Measurements from ENCODE around the gene TARBP1.
A peak's percentile ranks its signal among the peaks of the same experiment; 100 is the strongest.

Gene TARBP1

DNA sequence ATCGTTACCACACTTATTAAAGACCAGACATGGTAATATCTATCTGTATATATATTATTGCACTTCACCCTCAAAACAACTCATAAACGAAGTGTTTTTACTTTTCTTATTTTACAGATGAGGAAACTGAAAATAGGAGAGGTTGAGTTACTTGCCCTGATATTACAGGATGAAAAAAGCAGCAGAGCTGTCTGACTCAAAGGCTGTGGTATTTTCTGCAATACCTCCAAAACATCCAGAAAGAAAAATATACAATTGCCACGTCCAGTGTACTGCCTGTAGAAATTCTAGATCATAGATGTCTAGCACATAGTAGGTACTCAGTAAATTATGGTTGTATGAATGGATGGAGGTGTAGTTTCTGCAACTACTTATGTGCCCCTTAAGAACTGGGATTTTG, 5.2 kb upstream of the TARBP1 start:
- no peak for DNase-seq (ENCODE audit: low read depth, low spot score)

DNA sequence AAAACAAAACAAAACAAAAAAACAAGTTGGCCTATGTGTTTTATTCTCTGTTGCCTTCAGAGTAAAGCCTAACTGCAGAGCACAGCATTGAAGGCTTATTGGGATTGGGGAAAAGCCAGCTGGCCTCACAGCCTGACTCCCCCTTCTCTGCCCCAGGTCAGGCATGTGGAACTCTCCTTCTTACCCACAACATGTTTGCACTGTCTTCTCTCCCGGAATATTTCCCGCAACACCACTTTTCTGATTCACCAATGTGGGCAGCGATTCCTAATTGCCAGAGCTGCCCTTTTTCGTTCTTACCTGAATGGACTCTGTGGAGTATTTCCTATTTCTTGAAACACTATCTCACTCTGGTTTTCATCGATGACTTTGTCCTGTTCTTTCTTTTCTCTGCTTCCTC, 2.8 kb upstream of the TARBP1 start:
- DNase-seq (ENCODE audit: low read depth, low spot score) = no peak

- no peak for DNase-seq (ENCODE audit: low read depth, low spot score)
Observed at GRCh38 chr1:234479866-234480265, 887 bp upstream of the TARBP1 start.

DNA sequence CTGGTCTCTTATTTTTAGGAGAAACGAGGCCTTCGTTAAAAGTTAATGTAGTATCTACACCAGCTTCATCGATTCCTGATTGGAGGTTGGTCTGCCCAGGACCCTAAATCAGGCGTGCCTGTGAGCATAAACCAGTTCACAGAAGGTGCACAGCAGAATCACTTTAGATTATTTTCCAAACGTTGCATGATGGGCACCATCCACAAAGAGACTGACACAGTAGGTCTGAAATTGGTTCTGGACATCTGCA, 256 bp upstream of the TARBP1 start:
- DNase-seq (ENCODE audit: low read depth, low spot score) = no peak

DNA sequence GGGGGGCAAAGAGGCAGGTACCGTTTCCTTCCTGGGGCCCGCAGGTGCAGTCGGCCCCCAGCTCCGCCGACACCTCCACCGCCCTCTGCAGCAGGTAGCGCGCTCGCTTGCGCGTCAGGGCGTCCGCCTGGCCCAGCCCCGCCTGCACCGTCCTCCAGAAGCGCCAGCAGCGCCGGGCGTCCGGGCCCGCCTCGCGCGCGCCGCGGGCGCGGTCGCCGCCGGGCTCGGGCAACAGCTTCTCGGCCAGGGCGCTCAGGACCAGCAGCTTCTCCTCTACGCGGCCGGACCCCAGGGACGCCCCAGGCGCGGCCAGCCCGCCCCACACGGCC, 863 bp downstream of the TARBP1 start:
- peak; percentile 49 for DNase-seq (ENCODE audit: low read depth, low spot score)

- no peak for DNase-seq (ENCODE audit: low read depth, low spot score)
Observed at GRCh38 chr1:234477386-234478151, 1.4 kb downstream of the TARBP1 start.

GRCh38 chr1:234476172-234476571, 2.8 kb downstream of the TARBP1 start:
- no peak for DNase-seq (ENCODE audit: low read depth, low spot score)

- DNase-seq (ENCODE audit: low read depth, low spot score) = peak; percentile 54
Observed at GRCh38 chr1:234475167-234475793, 3.7 kb downstream of the TARBP1 start.

- no peak for DNase-seq (ENCODE audit: low read depth, low spot score)
Observed at GRCh38 chr1:234474375-234474774, 4.6 kb downstream of the TARBP1 start.

- DNase-seq (ENCODE audit: low read depth, low spot score) = no peak
Observed at GRCh38 chr1:234473118-234473517, 5.9 kb downstream of the TARBP1 start.

DNA sequence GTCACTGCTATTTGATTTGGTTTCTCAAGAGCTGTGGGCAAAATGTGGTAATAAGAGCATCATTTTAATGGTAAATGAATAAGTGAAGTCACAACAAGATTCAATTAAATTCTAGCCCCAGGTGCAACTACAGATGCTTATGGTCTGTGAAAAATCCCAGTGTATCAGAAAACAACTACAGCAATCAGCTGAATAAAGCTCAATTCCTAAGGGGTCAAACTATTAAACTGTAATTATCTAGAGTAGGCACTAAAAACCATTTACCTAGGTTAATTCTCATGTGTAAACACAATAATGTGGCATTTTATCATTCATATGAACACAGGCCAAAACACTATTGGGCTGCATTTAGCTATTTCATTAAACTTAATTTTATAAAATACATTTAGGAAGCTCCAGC, 9.6 kb downstream of the TARBP1 start:
- no peak for DNase-seq (ENCODE audit: low read depth, low spot score)

DNA sequence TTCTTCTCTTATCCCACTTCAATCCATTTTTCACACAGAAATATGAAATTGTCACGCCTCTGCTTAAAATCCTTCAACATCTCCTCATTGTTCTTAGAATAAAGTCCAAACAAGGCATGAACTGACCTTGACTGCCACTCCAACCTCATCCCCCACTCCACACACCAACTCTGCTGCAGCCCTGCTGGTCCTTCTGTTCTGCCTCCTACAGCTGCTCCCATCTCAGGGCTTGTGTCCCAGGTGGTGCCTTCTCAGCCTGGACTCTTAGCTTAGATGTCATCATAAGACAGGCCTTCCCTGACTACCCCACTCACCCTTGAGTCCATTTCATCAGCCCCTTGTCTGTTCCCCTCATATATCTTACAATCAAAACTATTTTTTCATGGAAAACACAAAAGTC, 10.4 kb downstream of the TARBP1 start:
- DNase-seq (ENCODE audit: low read depth, low spot score) = no peak

DNA sequence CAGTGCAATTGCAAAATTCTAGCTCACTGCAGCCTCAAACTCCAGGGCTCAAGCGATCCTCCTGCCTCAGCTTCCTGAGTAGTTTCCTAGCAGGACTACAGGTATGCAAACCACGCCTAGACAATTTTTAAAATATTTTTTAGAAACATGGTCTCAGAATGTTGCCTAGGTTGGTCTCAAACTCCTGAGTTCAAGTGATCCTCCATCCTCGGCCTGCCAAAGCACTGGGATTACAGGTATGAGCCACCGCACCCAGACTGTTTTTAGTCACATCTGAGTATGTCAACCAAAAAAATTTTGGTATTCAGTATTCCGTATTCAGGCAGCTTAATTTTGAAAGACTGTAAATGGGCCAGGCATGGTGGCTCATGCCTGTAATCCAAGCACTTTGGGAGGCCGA, 11.2 kb downstream of the TARBP1 start:
- DNase-seq (ENCODE audit: low read depth, low spot score) = no peak

DNA sequence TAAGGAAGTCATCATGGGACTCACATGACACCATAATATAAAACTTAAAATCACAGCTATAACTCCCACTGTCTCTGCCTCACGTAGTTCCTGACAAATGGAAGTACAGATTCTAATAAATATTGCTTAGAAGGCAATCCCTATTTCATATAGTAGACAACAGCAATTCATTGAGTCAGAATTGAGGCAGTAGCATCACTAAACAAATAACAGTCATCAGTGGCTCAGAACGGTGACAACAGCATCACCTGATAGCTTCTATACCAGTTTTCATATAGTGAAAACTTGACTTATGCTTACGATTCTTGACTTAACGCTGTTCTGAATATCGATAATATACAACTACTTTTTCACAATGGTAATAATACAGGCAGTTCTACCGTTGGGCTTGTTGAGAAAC, 12.0 kb downstream of the TARBP1 start:
- no peak for DNase-seq (ENCODE audit: low read depth, low spot score)

DNA sequence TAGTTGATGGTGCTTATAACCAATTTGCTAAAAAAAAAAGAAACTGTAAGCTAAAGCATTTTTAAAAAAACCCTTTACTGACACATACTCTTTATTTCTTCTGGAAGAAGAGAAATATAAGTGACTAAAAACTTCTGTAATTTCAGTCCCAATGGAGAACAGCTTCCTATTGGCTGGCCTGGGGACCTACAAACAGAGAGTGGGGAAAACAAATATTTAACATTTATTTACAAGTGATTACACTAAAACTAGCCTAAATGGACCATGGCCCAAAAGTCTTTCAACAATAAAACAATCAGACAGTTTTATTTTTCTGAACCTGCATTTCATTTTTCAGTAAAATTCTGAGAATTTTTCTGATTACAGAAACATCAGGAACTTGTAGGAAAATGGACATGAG, 15.2 kb downstream of the TARBP1 start:
- DNase-seq (ENCODE audit: low read depth, low spot score) = no peak

- DNase-seq (ENCODE audit: low read depth, low spot score) = no peak
Observed at GRCh38 chr1:234460652-234461051, 18.3 kb downstream of the TARBP1 start.

- peak; percentile 6 for DNase-seq (ENCODE audit: low read depth, low spot score)
Observed at GRCh38 chr1:234458352-234459017, 20.5 kb downstream of the TARBP1 start.

GRCh38 chr1:234454926-234455325, 24.1 kb downstream of the TARBP1 start:
- DNase-seq (ENCODE audit: low read depth, low spot score) = no peak

- no peak for DNase-seq (ENCODE audit: low read depth, low spot score)
Observed at GRCh38 chr1:234452406-234452965, 26.5 kb downstream of the TARBP1 start.

DNA sequence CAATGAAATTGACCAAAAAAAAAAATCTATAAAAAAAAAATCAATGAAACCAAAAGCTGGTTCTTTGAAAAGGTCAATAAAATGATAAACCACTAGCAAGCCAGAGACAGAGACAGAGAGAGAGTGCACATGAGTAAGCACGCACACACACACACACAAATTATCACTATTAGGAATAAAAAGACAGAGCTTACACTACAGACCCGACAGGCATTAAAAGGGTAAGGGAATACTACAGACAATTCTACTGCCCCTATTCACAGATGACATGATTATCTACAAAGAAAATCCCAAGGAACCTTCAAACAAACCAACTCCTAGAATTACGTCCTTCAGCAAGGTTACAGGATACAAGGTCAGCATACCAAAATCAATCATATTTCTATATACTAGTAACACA, 38.6 kb downstream of the TARBP1 start:
- no peak for DNase-seq (ENCODE audit: low read depth, low spot score)

DNA sequence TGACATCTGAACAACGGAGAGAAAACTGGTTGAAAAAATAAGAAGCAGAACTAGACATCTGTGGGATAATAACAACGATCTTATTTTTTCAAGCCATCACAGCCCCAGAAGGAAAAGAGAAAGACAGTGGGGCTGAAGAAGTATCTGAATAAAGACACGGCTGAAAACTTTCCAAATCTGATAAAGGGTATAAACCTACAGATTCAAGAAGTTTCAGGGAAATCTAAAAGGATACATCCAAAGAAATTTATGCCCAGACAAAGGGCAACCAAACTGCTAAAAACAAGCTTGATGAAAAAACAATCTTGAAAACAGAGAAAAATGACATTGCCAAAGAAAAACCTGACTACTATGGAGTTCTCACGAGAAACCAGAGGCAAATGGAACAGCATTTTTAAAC, 40.4 kb downstream of the TARBP1 start:
- no peak for DNase-seq (ENCODE audit: low read depth, low spot score)

DNA sequence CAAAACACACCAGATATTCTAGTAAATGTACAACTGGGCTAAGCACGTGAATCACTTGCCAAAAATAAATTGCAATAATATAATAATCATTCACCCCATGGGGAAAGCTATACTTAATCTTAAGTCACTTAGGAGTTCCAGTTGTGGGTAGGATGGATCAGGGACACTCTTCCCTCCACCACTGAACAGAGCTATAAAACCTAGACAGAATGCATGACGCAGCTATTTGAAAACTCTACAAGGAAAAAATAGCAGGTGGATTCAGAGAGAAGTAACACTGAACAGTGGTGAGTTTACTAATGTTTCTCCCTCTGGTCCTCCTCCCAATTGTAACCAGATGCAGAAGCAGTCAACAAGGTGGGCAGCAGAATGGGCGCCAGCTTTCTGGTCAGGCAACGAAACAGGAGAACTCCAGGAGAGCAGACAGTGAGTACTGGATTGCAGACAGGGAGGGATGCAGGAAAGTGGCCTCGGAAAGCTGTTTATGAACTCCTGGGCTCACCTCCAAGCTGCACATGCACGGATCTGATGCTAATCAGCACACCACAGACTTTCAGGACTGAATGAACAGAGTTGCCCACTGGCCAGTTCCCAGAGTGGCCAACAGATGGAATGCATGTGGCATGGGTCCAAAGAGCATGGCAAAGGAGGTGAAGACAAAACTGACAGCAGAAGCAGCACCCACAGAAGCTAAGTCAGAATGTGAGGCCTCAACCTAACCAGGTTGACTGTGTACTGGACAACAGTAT, 41.4 kb downstream of the TARBP1 start:
- DNase-seq (ENCODE audit: low read depth, low spot score) = no peak
